Astrocyte of the spinal cord (primary cell): ENCODE data around the gene PLA2G15.

Source experiments
- DNase-seq: peaks from one replicate; pipeline ENCODE4 v3.0.0; 2011; ENCODE audit warnings: low read depth, low spot score
- H3K4me3 ChIP-seq: 2 replicates; pipeline ENCODE4 v1.5.1; 2011; ENCODE audit warnings: low read depth, mild to moderate bottlenecking, low read length, moderate library complexity
- CTCF ChIP-seq: IDR thresholded peaks from 2 replicates; pipeline ENCODE4 v1.5.1; 2012; ENCODE audit warnings: low read depth, mild to moderate bottlenecking, low read length, inconsistent platforms
- in situ Hi-C: cut with HindIII; loops from 2 replicates; pipeline ENCODE4 v1.10.0; 2017; ENCODE audit warnings: low sequenced_read_pairs

PLA2G15 gene

GRCh38 chr16:68215302-68215701 lies 29.9 kb upstream of the PLA2G15 start:
- TF ChIP-seq CTCF = no peak
- in situ Hi-C loops = no loop called here
- no peak for DNase-seq

GRCh38 chr16:68216240-68216639 lies 28.9 kb upstream of the PLA2G15 start:
- H3K4me3 ChIP-seq = no peak overlapping the region
- no peak for TF ChIP-seq CTCF
- in situ Hi-C loops = no loop called here
- no peak for DNase-seq

More at GRCh38 chr16:68215302-68215701, 29.9 kb upstream of the PLA2G15 start:
- H3K4me3 ChIP-seq = no peak overlapping the region

- no peak for DNase-seq
- H3K4me3 ChIP-seq = no peak overlapping the region
- TF ChIP-seq CTCF = no peak
- in situ Hi-C loops = no loop called here
Observed at GRCh38 chr16:68217506-68217905, 27.7 kb upstream of the PLA2G15 start.

GRCh38 chr16:68219725-68220351 lies 25.3 kb upstream of the PLA2G15 start:
- in situ Hi-C loops = no loop called here
- no peak for DNase-seq
- no peak overlapping the region for H3K4me3 ChIP-seq
- no peak for TF ChIP-seq CTCF

GRCh38 chr16:68223072-68223471 lies 22.1 kb upstream of the PLA2G15 start:
- H3K4me3 ChIP-seq = no peak overlapping the region
- DNase-seq = no peak
- no peak for TF ChIP-seq CTCF
- in situ Hi-C loops = no loop called here

GRCh38 chr16:68226116-68226515 lies 19.1 kb upstream of the PLA2G15 start:
- no peak overlapping the region for H3K4me3 ChIP-seq
- in situ Hi-C loops = no loop called here
- no peak for TF ChIP-seq CTCF
- no peak for DNase-seq

GRCh38 chr16:68227183-68227793 lies 17.9 kb upstream of the PLA2G15 start:
- in situ Hi-C loops = no loop called here
- no peak overlapping the region for H3K4me3 ChIP-seq
- TF ChIP-seq CTCF = no peak
- no peak for DNase-seq
